Breast epithelium (tissue), 4 donors: Measurements from ENCODE around the gene MISFA. TPM values are rescaled to one million over a fixed set of nuclear protein-coding genes. Genes with fewer than 3 reads are reported as not detected.
A peak's percentile ranks its signal among the peaks of the same experiment; 100 is the strongest.
"Not testable (repeated sequence)": the region's sequence is repeated elsewhere in the genome, so short reads cannot be mapped to it uniquely, and the experiment has no call there.

ENCODE experiments used
- DNase-seq, 2 donors: peaks; one replicate each; pipeline ENCODE4 v3.0.0-alpha.2; 2019; ENCODE audit warnings: low spot score in 2 of 2
- H3K27ac ChIP-seq, 2 donors: fragments of 200-600 bp; sonication (generic) in 1 of 2; one replicate each; pipeline ENCODE4 v1.5.1; 2016 to 2019; ENCODE audit warnings: mild to moderate bottlenecking in 1 of 2
- H3K27me3 ChIP-seq, 2 donors: fragments of 200-600 bp; sonication (generic) in 1 of 2; one replicate each; pipeline versions ENCODE4 v1.5.1 to v1.6.0; 2017 to 2019; ENCODE audit warnings: control low read depth in 1 of 2, mild to moderate bottlenecking in 1 of 2
- H3K36me3 ChIP-seq: fragments of 200-600 bp; one replicate; pipeline ENCODE4 v1.5.1; 2019
- H3K4me1 ChIP-seq, 2 donors: fragments of 200-600 bp; sonication (generic); one replicate each; pipeline ENCODE4 v1.5.1; 2016 to 2019; ENCODE audit warnings: control low read depth in 1 of 2
- H3K4me3 ChIP-seq, 3 donors: fragments of 200-600 bp; sonication (generic); 1 replicate in 2 of 3; 2 replicates in 1 of 3; pipeline ENCODE4 v1.5.1; 2016 to 2019; ENCODE audit warnings: mild to moderate bottlenecking in 3 of 3, moderate library complexity in 2 of 3
- H3K9me3 ChIP-seq, 2 donors: fragments of 200-600 bp; sonication (generic) in 1 of 2; one replicate each; pipeline ENCODE4 v1.5.1; 2016 to 2019; ENCODE audit warnings: control low read depth in 1 of 2
- POLR2A ChIP-seq: fragments of 450-650 bp; IDR thresholded peaks from one replicate; pipeline ENCODE4 v1.6.1; 2016; ENCODE audit warnings: antibody characterized with exemption, mild to moderate bottlenecking, moderate library complexity
- POLR2AphosphoS5 ChIP-seq, 3 donors: sonication (generic); formaldehyde crosslinking; IDR thresholded peaks; one replicate each; pipeline ENCODE4 v1.6.1; 2017; ENCODE audit warnings: antibody characterized with exemption in 3 of 3
- intact Hi-C: fragments of 100-400 bp; cut with DNase I; formaldehyde crosslinking; loops from one replicate; pipeline ENCODE4 v1.15.1; 2023; ENCODE audit warnings: low total_unique reads
- total RNA-seq, 3 donors: library from RNA; depleted of rRNA; stranded (reverse); fragments of >200 nt; gene quantifications; one replicate each; pipeline ENCODE4 v1.1.0, GENCODE V29; 2016
- TF ChIP-seq, protein P1 (sequence below), 3 donors: fragments of 450-650 bp; IDR thresholded peaks; one replicate each; pipeline ENCODE4 v1.5.1; 2016 to 2017; ENCODE audit warnings: antibody characterized with exemption in 3 of 3, mild to moderate bottlenecking in 3 of 3, moderate library complexity in 3 of 3

The MISFA gene
- total RNA-seq, 3 donors from 2014 or later, result 2.6 TPM; not detected in 1

DNA sequence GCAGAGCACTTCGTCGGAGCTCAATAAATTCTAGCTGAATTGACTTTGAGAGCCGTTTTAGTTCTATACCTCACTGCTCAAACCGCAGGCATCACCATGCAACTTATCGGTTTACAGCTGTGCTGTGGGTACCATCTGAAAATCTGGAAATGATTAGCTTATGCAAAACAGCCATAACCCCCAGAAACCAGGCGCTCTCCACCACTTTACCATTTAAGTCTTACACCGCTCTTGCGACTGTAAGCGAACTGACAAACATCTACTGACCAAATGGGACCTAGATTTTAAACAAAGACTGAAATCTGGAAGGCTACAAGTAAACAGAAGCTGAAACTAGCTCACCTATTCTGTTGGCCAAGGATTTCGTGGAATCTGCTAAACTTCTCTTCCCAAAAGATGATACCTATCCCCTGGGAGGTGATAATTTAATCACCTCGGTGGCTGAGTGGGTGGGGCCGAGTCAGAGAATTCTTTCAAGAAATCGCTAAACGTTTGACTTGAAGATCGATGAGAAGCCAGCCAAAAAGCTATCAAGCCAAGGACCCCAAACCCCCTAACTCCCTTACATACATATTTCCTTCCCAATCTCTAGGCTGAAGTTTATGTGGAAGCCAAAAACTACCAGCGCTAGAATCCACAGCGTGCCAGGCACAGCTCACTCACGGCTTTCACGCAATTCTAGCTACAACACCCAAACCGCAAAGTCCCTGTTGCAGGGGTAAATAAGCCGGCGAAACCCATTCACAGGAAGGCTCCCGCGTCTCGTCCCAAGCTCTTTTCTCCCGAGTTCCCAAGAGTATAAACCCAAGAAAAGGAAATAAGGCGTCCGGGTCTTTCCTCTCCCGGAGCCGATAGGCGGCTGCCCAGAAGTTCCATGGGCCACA, 33.9 kb downstream of the MISFA start:
- Histone ChIP-seq H3K36me3 (no peaks in the 10 kb centered on the region), H3K4me1 (peaks cover 0 to 11% of the 10 kb centered on the region in 2 donors), H3K27ac (peak overlapping the region; percentile 98), H3K27me3 (no peaks in the 10 kb centered on the region), H3K9me3 (no peaks in the 10 kb centered on the region), H3K4me3 (peak overlapping the region; percentile 76 to 93 (median 87))
- TF ChIP-seq POLR2A (no peak), POLR2AphosphoS5 (IDR thresholded peaks at IDR 0.05) (no peak)
- TF ChIP-seq, protein P1, sequence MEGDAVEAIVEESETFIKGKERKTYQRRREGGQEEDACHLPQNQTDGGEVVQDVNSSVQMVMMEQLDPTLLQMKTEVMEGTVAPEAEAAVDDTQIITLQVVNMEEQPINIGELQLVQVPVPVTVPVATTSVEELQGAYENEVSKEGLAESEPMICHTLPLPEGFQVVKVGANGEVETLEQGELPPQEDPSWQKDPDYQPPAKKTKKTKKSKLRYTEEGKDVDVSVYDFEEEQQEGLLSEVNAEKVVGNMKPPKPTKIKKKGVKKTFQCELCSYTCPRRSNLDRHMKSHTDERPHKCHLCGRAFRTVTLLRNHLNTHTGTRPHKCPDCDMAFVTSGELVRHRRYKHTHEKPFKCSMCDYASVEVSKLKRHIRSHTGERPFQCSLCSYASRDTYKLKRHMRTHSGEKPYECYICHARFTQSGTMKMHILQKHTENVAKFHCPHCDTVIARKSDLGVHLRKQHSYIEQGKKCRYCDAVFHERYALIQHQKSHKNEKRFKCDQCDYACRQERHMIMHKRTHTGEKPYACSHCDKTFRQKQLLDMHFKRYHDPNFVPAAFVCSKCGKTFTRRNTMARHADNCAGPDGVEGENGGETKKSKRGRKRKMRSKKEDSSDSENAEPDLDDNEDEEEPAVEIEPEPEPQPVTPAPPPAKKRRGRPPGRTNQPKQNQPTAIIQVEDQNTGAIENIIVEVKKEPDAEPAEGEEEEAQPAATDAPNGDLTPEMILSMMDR (IDR thresholded peaks at IDR 0.05), result no peak
- intact Hi-C loops, result loop anchor here (5.0 kb wide), 1 partner anchor 819 kb away; no protein-coding TSS in a partner anchor
- no peak for DNase-seq

DNA sequence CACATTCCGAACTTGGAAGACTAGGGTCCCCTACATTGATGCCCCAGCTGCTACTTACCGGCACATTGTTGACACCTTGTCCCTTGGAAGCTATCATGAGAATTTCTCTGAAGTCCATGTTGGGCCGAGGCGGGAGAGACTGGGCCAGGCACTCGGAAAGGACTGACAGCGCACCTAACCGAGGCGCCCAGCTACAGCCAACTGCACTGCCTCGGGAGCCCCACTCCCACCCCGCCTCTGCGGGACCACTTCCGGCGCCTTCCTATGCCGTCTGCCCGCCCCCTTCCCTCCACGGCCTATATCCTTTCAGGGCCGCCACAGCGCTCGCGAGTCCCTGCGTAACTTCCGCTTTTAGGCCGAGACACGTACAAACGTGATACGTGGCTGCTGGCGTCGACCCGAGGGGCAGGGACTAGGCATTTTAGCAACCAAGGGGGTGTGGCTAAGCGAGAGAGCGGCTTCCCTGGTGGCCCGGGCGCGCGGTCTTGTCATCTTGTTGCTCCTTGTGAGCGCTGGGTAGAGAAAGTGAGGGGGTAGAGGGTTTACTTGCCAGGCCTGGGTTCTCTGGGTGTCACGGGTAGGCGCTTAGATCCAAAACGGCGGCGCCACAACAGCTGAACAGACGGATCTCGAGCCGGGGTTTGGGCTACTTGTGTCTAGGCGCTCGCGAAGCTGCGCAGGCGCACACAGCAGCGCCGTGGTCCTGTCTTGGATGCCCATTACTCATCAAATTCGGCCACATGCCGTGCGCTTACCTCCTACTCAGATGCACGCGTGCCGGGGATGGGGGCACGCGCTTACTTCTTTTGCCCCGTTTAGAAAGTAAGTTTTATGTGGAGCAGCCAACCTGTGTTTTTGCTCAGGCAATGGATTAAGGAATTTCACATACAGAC, 34.8 kb downstream of the MISFA start, which contains the start of gene SPTY2D1:
Gene SPTY2D1 (minus strand): TSS at position 203 of the 893 bp plus-strand sequence. CDS start 85 bp downstream, at position 118.
- intact Hi-C loops, result loop anchor here (5.0 kb wide), 1 partner anchor 818 kb away; no protein-coding TSS in a partner anchor
- no peaks in the 10 kb centered on the region for H3K36me3 ChIP-seq
- peak within 1 kb of the TSS; percentile 76 to 93 (median 87) for H3K4me3 ChIP-seq
- peak within 1 kb of the TSS; percentile 98 for H3K27ac ChIP-seq
- no peaks in the 10 kb centered on the region for H3K9me3 ChIP-seq
- TF ChIP-seq POLR2AphosphoS5 (IDR thresholded peaks at IDR 0.05) (peak; percentile 88 to 97 (median 90)), POLR2A (peak; percentile 86)
- TF ChIP-seq, protein P1 (IDR thresholded peaks at IDR 0.05), result no peak
- peak; percentile 99 for DNase-seq
- H3K4me1 ChIP-seq, result peaks cover 0 to 11% of the 10 kb centered on the region in 2 donors
- no peaks in the 10 kb centered on the region for H3K27me3 ChIP-seq

- no peaks in the 10 kb centered on the region for H3K36me3 ChIP-seq
- no peaks in the 10 kb centered on the region for H3K9me3 ChIP-seq
- TF ChIP-seq, protein P1 (IDR thresholded peaks at IDR 0.05), result no peak
- TF ChIP-seq POLR2AphosphoS5 (IDR thresholded peaks at IDR 0.05), result no peak
- no peak for TF ChIP-seq POLR2A
- no peaks in the 10 kb centered on the region for H3K27me3 ChIP-seq
- DNase-seq, result no peak
- no peaks in the 10 kb centered on the region for H3K4me1 ChIP-seq
- no peak overlapping the region for H3K4me3 ChIP-seq
- H3K27ac ChIP-seq, result no peak overlapping the region
- intact Hi-C loops, result no loop called here
Observed at GRCh38 chr11:18641677-18642076, 42.1 kb downstream of the MISFA start.

- H3K36me3 ChIP-seq, H3K4me1 ChIP-seq, intact Hi-C loops, H3K4me3 ChIP-seq, H3K27ac ChIP-seq, DNase-seq, H3K9me3 ChIP-seq, H3K27me3 ChIP-seq: not testable (repeated sequence)
Observed at GRCh38 chr11:18643034-18643433, 43.4 kb downstream of the MISFA start.

DNA sequence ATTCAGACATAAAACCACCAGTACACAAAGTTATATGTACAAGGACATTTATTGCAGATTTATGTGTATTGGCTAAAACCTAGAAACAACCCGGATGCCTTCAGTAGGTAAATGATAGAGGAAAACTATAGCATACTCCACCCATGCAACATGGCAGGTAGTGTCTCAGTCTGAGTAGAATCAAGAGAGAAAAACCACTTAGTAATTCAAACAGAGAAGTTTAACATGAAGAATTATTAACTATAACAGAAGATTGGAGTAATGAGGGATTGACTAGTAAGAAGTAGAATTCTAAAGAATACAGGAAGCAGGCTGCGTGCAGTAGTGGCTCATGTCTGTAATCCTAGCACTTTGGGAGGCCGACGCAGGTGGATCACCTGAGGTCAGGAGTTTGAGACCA, 50.8 kb downstream of the MISFA start:
- H3K4me3 ChIP-seq, result no peak overlapping the region
- intact Hi-C loops, result no loop called here
- no peaks in the 10 kb centered on the region for H3K27me3 ChIP-seq
- DNase-seq, result no peak
- TF ChIP-seq POLR2AphosphoS5 (IDR thresholded peaks at IDR 0.05), result no peak
- TF ChIP-seq, protein P1 (IDR thresholded peaks at IDR 0.05), result no peak
- no peak for TF ChIP-seq POLR2A
- H3K4me1 ChIP-seq, result no peaks in the 10 kb centered on the region
- no peaks in the 10 kb centered on the region for H3K9me3 ChIP-seq
- no peak overlapping the region for H3K27ac ChIP-seq
- H3K36me3 ChIP-seq, result no peaks in the 10 kb centered on the region
